ENCODE measurements around the gene IL17REL. TPM values are rescaled to one million over a fixed set of nuclear protein-coding genes. Genes with fewer than 3 reads are reported as not detected.

IL17REL gene
- total RNA-seq, 4 donors from 2014 or later: not detected

- intact Hi-C loops (cut with DNase I): no loop called here
- TF ChIP-seq POLR2A (IDR thresholded peaks at IDR 0.05): no peak
- TF ChIP-seq, protein P1, sequence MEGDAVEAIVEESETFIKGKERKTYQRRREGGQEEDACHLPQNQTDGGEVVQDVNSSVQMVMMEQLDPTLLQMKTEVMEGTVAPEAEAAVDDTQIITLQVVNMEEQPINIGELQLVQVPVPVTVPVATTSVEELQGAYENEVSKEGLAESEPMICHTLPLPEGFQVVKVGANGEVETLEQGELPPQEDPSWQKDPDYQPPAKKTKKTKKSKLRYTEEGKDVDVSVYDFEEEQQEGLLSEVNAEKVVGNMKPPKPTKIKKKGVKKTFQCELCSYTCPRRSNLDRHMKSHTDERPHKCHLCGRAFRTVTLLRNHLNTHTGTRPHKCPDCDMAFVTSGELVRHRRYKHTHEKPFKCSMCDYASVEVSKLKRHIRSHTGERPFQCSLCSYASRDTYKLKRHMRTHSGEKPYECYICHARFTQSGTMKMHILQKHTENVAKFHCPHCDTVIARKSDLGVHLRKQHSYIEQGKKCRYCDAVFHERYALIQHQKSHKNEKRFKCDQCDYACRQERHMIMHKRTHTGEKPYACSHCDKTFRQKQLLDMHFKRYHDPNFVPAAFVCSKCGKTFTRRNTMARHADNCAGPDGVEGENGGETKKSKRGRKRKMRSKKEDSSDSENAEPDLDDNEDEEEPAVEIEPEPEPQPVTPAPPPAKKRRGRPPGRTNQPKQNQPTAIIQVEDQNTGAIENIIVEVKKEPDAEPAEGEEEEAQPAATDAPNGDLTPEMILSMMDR (IDR thresholded peaks at IDR 0.05): no peak
- H3K4me3 ChIP-seq (replicated peaks in 1 of 3): no peak overlapping the region
- DNase-seq: no peak
- no peak overlapping the region for H3K27ac ChIP-seq
- 3 to 8% methylated on average over 12 to 31 of the region's 61 CpGs for WGBS, 2 donors
- no peaks in the 10 kb centered on the region for H3K9me3 ChIP-seq
- peaks cover 34% of the 10 kb centered on the region for H3K27me3 ChIP-seq
- peaks cover 0 to 19% of the 10 kb centered on the region in 2 donors for H3K4me1 ChIP-seq
- no peaks in the 10 kb centered on the region for H3K36me3 ChIP-seq
These were observed 1.7 kb downstream of the IL17REL start for GRCh38 chr22:50010676-50011446.

DNA sequence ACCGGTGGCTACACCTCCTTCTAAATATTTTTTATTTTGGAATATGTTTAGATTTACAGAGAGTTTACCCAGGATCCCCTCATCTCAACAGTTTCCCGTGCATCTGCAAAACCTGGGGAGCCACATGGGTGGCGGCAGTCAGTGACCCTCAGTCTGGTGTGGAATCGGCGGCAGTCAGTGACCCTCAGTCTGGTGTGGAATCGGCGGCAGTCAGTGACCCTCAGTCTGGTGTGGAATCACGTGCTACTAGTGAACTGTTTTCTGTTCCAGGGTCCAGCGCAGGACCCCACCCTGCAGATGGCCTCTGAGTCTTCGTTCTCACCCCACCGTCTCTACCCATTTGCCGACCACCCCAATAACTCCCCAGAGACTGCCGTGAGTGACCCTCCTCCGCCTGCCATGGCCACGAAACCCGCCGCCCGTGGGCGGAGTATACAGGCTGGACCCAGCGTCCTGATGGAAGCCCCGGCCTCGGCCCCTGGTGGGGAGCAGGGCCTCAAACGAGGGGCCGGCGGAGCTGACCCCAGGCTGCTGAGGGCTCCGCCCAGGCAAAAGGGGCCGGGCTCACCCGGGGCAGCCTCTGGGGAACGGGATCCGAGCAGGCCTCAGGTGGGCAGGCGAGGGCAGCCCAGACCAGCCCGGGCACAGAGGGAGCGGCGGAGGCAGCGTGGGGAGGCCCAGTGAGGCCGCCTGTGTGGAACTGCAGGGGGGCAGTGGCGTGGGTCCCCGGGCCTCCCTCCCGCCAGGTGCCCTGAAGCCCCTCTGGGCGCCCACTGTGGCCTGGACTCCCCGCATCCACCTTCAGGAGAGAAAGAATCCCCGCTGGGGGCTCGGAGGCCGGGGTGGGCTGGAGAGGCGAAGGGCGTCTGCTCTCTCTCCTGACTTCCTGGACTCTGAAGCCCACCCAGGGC is 2.5 kb downstream of the IL17REL start:
- Histone ChIP-seq H3K4me3 (replicated peaks in 1 of 3) (no peak overlapping the region), H3K27ac (no peak overlapping the region), H3K4me1 (peaks cover 0 to 17% of the 10 kb centered on the region in 2 donors), H3K27me3 (peaks cover 34% of the 10 kb centered on the region), H3K36me3 (no peaks in the 10 kb centered on the region), H3K9me3 (no peaks in the 10 kb centered on the region)
- TF ChIP-seq POLR2A (IDR thresholded peaks at IDR 0.05): no peak
- TF ChIP-seq, protein P1 (IDR thresholded peaks at IDR 0.05): no peak
- intact Hi-C loops (cut with DNase I): no loop called here
- DNase-seq: no peak
- WGBS, 2 donors: 75 to 91% methylated on average over 12 to 44 of the region's 46 CpGs

DNA sequence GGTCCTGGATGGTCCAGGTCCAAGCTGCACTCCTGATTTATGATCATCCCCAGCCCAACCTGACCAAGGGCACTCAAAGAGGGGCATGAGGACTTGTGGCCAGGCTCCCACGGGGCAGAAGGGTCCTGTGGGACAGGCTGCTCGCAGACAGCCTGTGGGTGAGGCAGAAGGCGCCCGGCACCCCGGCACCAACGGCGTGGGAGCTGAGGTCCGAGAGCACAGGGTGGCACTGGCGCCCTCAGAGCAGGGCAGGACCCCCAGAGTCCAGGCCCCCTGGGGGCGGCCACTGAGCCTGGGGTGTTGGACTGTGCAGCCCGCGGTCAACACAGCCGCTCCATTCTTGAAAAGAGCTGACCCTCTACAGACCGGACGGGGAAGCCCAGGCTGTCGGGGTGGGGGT is 3.3 kb downstream of the IL17REL start:
- intact Hi-C loops (cut with DNase I): no loop called here
- DNase-seq: no peak
- no peaks in the 10 kb centered on the region for H3K9me3 ChIP-seq
- no peaks in the 10 kb centered on the region for H3K36me3 ChIP-seq
- H3K4me1 ChIP-seq: peaks cover 0 to 10% of the 10 kb centered on the region in 2 donors
- no peak for TF ChIP-seq POLR2A (IDR thresholded peaks at IDR 0.05)
- TF ChIP-seq, protein P1 (IDR thresholded peaks at IDR 0.05): no peak
- peaks cover 28% of the 10 kb centered on the region for H3K27me3 ChIP-seq
- H3K4me3 ChIP-seq (replicated peaks in 1 of 3): no peak overlapping the region
- 93 to 100% methylated on average over 2 to 12 of the region's 16 CpGs for WGBS, 2 donors
- no peak overlapping the region for H3K27ac ChIP-seq

- Histone ChIP-seq H3K36me3 (no peaks in the 10 kb centered on the region), H3K4me1 (peaks cover 0 to 10% of the 10 kb centered on the region in 2 donors), H3K27me3 (peaks cover 21% of the 10 kb centered on the region), H3K9me3 (no peaks in the 10 kb centered on the region), H3K4me3 (replicated peaks in 1 of 3) (no peak overlapping the region), H3K27ac (no peak overlapping the region)
- intact Hi-C loops (cut with DNase I): no loop called here
- no peak for DNase-seq
- TF ChIP-seq POLR2A (IDR thresholded peaks at IDR 0.05): no peak
- TF ChIP-seq, protein P1 (IDR thresholded peaks at IDR 0.05): no peak
- WGBS, 2 donors: 55 to 63% methylated on average over 21 to 22 of the region's 24 CpGs
These were observed 4.2 kb downstream of the IL17REL start for GRCh38 chr22:50008151-50009040.
